Activated CD8-positive, alpha-beta T cell treated with anti-CD3 and anti-CD28 coated beads, Interleukin-2, amount 10 ng/mL, durations not matched to agents 7 days and 5 days (primary cell): Measurements from ENCODE around the gene NSMF. TPM values are rescaled to one million over a fixed set of nuclear protein-coding genes. Genes with fewer than 3 reads are reported as not detected.
"Not testable (repeated sequence)": the region's sequence is repeated elsewhere in the genome, so short reads cannot be mapped to it uniquely, and the experiment has no call there.

Source experiments
- ATAC-seq: fragments of 150-1000 bp; cut with Tn5 transposase; one replicate; pipeline ENCODE4 v1.10.0; 2021; ENCODE audit warnings: moderate library complexity
- CTCF ChIA-PET: fragments of 350-600 bp; sonication (Branson Sonifier 250); formaldehyde crosslinking; loops from one replicate; lab custom pipeline; 2021; ENCODE audit warnings: antibody characterized with exemption; lab: Charles Lee
- POLR2A ChIA-PET: fragments of 350-600 bp; sonication (Branson Sonifier 250); formaldehyde crosslinking; loops from one replicate; lab custom pipeline; 2021; ENCODE audit warnings: antibody characterized with exemption; lab: Charles Lee
- DNase-seq: peaks from one replicate; pipeline ENCODE4 v3.0.0-alpha.2; 2020
- H3K27ac Mint-ChIP-seq: one replicate; pipeline ENCODE4 v1.8.0; 2021; ENCODE audit warnings: mild to moderate bottlenecking, mixed read lengths
- H3K27me3 Mint-ChIP-seq: one replicate; pipeline ENCODE4 v1.8.0; 2021; ENCODE audit warnings: low read depth, mixed read lengths
- H3K36me3 Mint-ChIP-seq: one replicate; pipeline ENCODE4 v1.8.0; 2021; ENCODE audit warnings: low read depth, mixed read lengths
- H3K4me1 Mint-ChIP-seq: one replicate; pipeline ENCODE4 v1.8.0; 2021; ENCODE audit warnings: low read depth, mixed read lengths
- H3K4me3 Mint-ChIP-seq: one replicate; pipeline ENCODE4 v1.8.0; 2021; ENCODE audit warnings: mild to moderate bottlenecking, mixed read lengths
- H3K9me3 Mint-ChIP-seq: one replicate; pipeline ENCODE4 v1.8.0; 2022; ENCODE audit warnings: mixed read lengths; ENCODE audit not compliant: insufficient read depth
- total RNA-seq, 2 experiments: library from RNA; stranded (reverse); gene quantifications; one replicate each; pipeline ENCODE4 v1.2.3, GENCODE V29; 2021

Gene NSMF
- total RNA-seq, 2 experiments from 2014 or later, result 55.0 to 59.0 TPM

- CTCF ChIA-PET, result no interaction called here
- H3K27ac Mint-ChIP-seq, result no peak overlapping the region
- H3K27me3 Mint-ChIP-seq, result no peaks in the 10 kb centered on the region
- peaks cover 29% of the 10 kb centered on the region for H3K4me1 Mint-ChIP-seq
- DNase-seq (no peak), ATAC-seq (no peak)
- H3K36me3 Mint-ChIP-seq, result peaks cover 2% of the 10 kb centered on the region
- H3K9me3 Mint-ChIP-seq, result no peaks in the 10 kb centered on the region
- no peak overlapping the region for H3K4me3 Mint-ChIP-seq
- POLR2A ChIA-PET, result no interaction called here
Measured at GRCh38 chr9:137415451-137415850, 43.7 kb downstream of the NSMF start.

GRCh38 chr9:137412431-137412830 lies 46.7 kb downstream of the NSMF start:
- Mint-ChIP-seq H3K4me1 (peaks cover 33% of the 10 kb centered on the region), H3K27ac (no peak overlapping the region), H3K27me3 (no peaks in the 10 kb centered on the region), H3K4me3 (no peak overlapping the region), H3K9me3 (no peaks in the 10 kb centered on the region), H3K36me3 (no peaks in the 10 kb centered on the region)
- DNase-seq, result no peak
- ChIA-PET CTCF (interaction anchor here (1.9 kb wide), 1 partner anchor 10 kb away, joined by 6 read pairs; the partner anchor contains the start of gene EXD3), POLR2A (interaction anchor here (0.7 to 0.8 kb wide), 2 partner anchors 10 to 47 kb away, joined by 3 to 4 read pairs; partner anchors contain the start of gene NSMF)
- ATAC-seq, result no peak

- Mint-ChIP-seq H3K27ac (no peak overlapping the region), H3K4me3 (no peak overlapping the region), H3K27me3 (no peaks in the 10 kb centered on the region), H3K36me3 (no peaks in the 10 kb centered on the region), H3K4me1 (peaks cover 33% of the 10 kb centered on the region), H3K9me3 (no peaks in the 10 kb centered on the region)
- POLR2A ChIA-PET, result no interaction called here
- peak; percentile 66 for DNase-seq
- CTCF ChIA-PET, result interaction anchor here (1.9 kb wide), 1 partner anchor 11 kb away, joined by 6 read pairs; the partner anchor contains the start of gene EXD3
- ATAC-seq, result no peak
Measured at GRCh38 chr9:137411645-137412380, 47.3 kb downstream of the NSMF start.

DNA sequence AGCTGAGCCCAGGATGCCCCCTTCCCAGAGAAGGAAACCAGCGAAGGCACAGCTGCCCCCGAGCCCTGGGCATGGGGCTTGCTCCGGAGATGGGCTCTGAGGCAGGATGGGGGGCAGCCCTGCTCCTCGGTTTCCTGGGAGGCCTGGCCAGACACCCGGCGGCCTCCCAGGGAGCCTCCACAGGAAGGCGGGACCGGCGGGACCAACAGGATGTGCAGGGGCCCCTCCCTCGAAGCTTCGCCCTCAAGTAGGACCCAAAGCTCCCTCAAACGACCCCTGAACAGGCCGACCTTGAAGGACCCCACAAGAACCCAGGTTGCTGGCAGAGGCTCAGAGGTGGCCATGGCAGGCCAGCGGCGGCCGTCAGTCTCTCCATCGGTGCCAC lies 47.9 kb downstream of the NSMF start:
- ChIA-PET POLR2A (no interaction called here), CTCF (interaction anchor here (1.9 kb wide), 1 partner anchor 11 kb away, joined by 6 read pairs; the partner anchor contains the start of gene EXD3)
- no peak for DNase-seq
- Mint-ChIP-seq H3K4me1 (peaks cover 33% of the 10 kb centered on the region), H3K9me3 (no peaks in the 10 kb centered on the region), H3K36me3 (no peaks in the 10 kb centered on the region), H3K27ac (no peak overlapping the region), H3K27me3 (no peaks in the 10 kb centered on the region), H3K4me3 (no peak overlapping the region)
- ATAC-seq, result no peak

- no peak overlapping the region for H3K4me3 Mint-ChIP-seq
- ChIA-PET POLR2A (no interaction called here), CTCF (interaction anchor here (1.9 kb wide), 1 partner anchor 12 kb away, joined by 6 read pairs; the partner anchor contains the start of gene EXD3)
- no peaks in the 10 kb centered on the region for H3K27me3 Mint-ChIP-seq
- H3K9me3 Mint-ChIP-seq, result no peaks in the 10 kb centered on the region
- H3K27ac Mint-ChIP-seq, result no peak overlapping the region
- H3K4me1 Mint-ChIP-seq, result peaks cover 33% of the 10 kb centered on the region
- no peaks in the 10 kb centered on the region for H3K36me3 Mint-ChIP-seq
- DNase-seq (no peak), ATAC-seq (no peak)
Measured at GRCh38 chr9:137410891-137411249, 48.3 kb downstream of the NSMF start.

DNA sequence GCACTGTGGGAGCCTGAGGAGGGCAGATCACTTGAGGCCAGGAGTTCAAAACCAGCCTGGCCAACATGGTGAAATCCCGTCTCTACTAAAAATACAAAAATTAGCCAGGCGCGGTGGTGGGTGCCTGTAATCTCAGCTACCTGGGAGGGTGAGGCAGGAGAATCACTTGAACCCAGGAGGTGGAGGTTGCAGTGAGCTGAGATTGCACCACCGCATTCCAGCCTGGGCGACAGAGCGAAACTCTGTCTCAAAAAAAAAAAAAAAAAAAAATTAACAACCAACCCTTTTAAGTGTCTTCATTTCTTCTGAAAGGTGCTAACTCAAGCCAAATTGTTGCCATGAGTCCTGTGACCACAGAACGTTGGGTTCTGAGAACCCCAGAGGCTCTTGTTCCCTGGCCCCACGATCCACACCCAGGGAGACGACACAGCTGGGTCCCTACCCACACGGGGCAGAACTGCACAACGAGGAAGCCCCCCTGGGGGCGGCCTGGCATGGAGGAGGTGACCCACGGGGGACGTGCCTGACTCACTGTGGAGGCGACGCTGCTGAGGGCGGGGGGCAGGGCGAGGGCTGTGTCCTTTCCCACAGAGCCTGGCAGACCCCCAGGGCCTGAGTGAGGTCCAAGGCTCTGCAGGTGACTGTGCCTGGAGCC lies 48.8 kb downstream of the NSMF start:
- H3K27me3 Mint-ChIP-seq, DNase-seq, ATAC-seq, H3K9me3 Mint-ChIP-seq, H3K27ac Mint-ChIP-seq, POLR2A ChIA-PET, H3K36me3 Mint-ChIP-seq, H3K4me3 Mint-ChIP-seq: not testable (repeated sequence)
- peaks cover 33% of the 10 kb centered on the region for H3K4me1 Mint-ChIP-seq
- CTCF ChIA-PET, result interaction anchor here (1.9 to 2.9 kb wide), 2 partner anchors 12 to 124 kb away, joined by 6 to 9 read pairs; partner anchors contain the start of gene EXD3

DNA sequence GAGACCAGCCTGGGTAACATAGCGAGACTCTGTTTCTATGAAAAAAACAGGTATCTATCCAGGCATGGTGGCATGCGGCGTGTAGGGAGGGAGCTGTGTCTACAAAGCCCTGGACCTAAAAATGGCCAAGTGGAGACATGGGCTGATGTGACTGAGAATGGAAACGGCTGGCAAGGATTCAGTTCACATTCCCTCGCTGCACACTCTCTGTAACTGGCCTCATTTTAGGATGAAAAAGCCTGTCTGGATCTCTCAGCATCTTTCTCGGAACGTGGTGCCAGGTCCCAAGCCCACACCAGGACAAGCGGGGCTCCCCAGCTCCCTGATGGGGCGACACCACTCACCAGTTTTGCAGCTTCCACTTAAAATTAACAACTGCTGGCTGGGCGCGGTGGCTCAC lies 49.6 kb downstream of the NSMF start:
- H3K4me3 Mint-ChIP-seq, result no peak overlapping the region
- no peak overlapping the region for H3K27ac Mint-ChIP-seq
- no peaks in the 10 kb centered on the region for H3K9me3 Mint-ChIP-seq
- no peaks in the 10 kb centered on the region for H3K27me3 Mint-ChIP-seq
- CTCF ChIA-PET, result interaction anchor here (1.2 to 2.9 kb wide), 3 partner anchors 13 to 123 kb away, joined by 3 to 9 read pairs (median 3); partner anchors contain the start of gene EXD3
- DNase-seq, result no peak
- no peaks in the 10 kb centered on the region for H3K36me3 Mint-ChIP-seq
- peaks cover 32% of the 10 kb centered on the region for H3K4me1 Mint-ChIP-seq
- no peak for ATAC-seq
- POLR2A ChIA-PET, result no interaction called here

DNA sequence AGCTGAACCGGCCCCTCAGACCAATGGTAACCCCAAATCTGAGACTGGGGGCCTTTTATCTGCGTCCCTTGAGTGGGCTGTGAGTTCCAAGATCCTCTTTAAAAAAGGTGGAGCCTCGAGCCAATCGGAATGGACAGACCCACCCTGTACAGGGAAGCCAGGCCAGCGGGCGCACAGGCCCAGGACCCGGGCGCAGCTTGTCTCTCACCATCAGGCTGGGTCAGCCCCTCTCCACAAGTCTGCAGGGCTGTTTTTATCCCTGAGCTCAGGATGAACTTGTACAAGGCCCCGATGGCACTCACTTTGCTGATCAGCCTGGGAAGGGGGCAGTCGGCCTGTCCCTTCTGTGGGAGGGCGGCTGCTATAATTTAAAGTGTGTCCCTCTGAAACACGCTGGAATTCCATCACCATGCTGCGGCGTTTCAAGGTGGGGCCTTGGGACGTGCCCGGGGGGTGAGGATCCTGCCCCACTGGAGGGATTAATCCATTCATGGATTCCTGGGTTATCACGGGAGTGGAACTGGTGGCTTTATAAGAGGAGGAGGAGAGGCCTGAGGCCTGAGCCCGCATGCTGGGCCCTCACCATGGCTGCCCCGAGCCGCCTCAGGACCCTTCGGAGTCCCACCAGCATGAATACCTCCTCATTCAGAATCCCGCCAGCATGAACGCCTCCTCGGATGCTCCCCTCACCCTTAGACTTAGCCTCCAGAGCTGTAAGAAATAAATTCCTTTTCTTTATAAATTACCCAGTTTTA lies 50.3 kb downstream of the NSMF start:
- Mint-ChIP-seq H3K27ac (no peak overlapping the region), H3K36me3 (no peaks in the 10 kb centered on the region), H3K4me3 (no peak overlapping the region), H3K4me1 (peaks cover 27% of the 10 kb centered on the region), H3K27me3 (no peaks in the 10 kb centered on the region), H3K9me3 (no peaks in the 10 kb centered on the region)
- ATAC-seq (no peak), DNase-seq (no peak)
- ChIA-PET CTCF (interaction anchor here (1.2 to 2.9 kb wide), 3 partner anchors 14 to 122 kb away, joined by 3 to 9 read pairs (median 3); partner anchors contain the start of gene EXD3), POLR2A (no interaction called here)

GRCh38 chr9:137407590-137408300 lies 51.4 kb downstream of the NSMF start:
- H3K27me3 Mint-ChIP-seq, result no peaks in the 10 kb centered on the region
- H3K9me3 Mint-ChIP-seq, result no peaks in the 10 kb centered on the region
- ATAC-seq (no peak), DNase-seq (no peak)
- H3K27ac Mint-ChIP-seq, result no peak overlapping the region
- H3K4me1 Mint-ChIP-seq, result peaks cover 21% of the 10 kb centered on the region
- H3K36me3 Mint-ChIP-seq, result no peaks in the 10 kb centered on the region
- ChIA-PET POLR2A (no interaction called here), CTCF (interaction anchor here (2.9 kb wide), 1 partner anchor 121 kb away, joined by 9 read pairs; no protein-coding TSS in a partner anchor)
- no peak overlapping the region for H3K4me3 Mint-ChIP-seq

DNA sequence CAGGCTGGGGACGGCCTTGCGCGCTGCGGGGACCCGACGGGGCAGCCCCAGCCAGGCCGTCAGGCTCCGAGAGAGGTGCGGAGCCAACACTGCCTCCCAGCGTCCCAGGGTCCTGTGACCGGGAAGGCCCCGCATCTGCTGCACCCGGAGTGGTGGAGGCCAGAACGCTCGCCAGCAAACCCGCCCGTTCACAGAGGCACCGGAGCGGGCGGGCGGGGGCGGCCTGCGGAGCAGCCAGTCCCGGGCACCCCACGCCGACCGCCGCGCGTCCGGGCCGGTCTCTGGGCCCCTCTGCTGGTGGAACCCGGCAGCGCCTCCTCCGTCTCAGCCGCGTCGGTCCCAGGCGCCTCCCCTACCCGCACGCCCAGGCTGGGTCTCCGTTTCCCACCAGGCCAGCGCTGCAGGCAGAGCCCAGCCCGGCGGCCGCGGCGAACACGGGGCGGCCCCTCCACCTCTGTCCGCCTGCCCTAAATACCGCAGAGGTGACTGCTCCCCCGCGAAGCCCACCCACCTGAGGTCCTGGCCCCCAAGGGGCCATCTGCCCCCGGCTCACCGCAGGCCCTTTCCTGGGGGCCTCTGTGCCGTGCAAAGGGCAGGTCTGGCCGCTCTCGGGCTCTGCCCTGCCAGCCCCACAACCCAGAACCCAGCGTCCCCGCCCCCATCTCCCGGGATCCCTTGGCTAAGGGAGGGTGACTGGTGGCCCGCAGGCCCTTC lies 52.1 kb downstream of the NSMF start:
- H3K9me3 Mint-ChIP-seq, result no peaks in the 10 kb centered on the region
- H3K36me3 Mint-ChIP-seq, result peaks cover 6% of the 10 kb centered on the region
- ChIA-PET POLR2A (no interaction called here), CTCF (no interaction called here)
- peaks cover 15% of the 10 kb centered on the region for H3K4me1 Mint-ChIP-seq
- H3K27ac Mint-ChIP-seq, result no peak overlapping the region
- ATAC-seq (peak; percentile 95), DNase-seq (peak; percentile 78)
- no peak overlapping the region for H3K4me3 Mint-ChIP-seq
- H3K27me3 Mint-ChIP-seq, result no peaks in the 10 kb centered on the region
